HepG2 (cell line): ENCODE data around the gene SPCS1.

Experiments
- ARNT2 ChIP-seq: sonication (generic); formaldehyde crosslinking; IDR thresholded peaks from 2 replicates; pipeline ENCODE4 v1.8.0; 2022; ENCODE audit warnings: mild to moderate bottlenecking, low read depth, missing genetic modification reagents, moderate library complexity
- CTCF ChIP-seq: sonication (generic); formaldehyde crosslinking; IDR thresholded peaks from 2 replicates; pipeline ENCODE4 v1.5.0; 2020; ENCODE audit warnings: mild to moderate bottlenecking, missing genetic modification reagents, moderate library complexity
- EED ChIP-seq: sonication (generic); formaldehyde crosslinking; IDR thresholded peaks from 2 replicates; pipeline ENCODE4 v1.5.0; 2020; ENCODE audit warnings: mild to moderate bottlenecking, missing genetic modification reagents
- HDAC6 ChIP-seq: fragments of 200-600 bp; sonication (generic); IDR thresholded peaks from 2 replicates; pipeline ENCODE4 v1.7.0; 2017; ENCODE audit warnings: mild to moderate bottlenecking, antibody characterized with exemption, low read length, low read depth
- KLF16 ChIP-seq, 2 experiments: sonication (generic) in 1 of 2; formaldehyde crosslinking in 1 of 2; IDR thresholded peaks; 2 replicates each; pipeline versions ENCODE4 v1.6.1 to v1.8.0; 2016 to 2023; ENCODE audit warnings: missing genetic modification reagents in 2 of 2, missing compliant biosample characterization in 1 of 2
- POLR2AphosphoS5 ChIP-seq: IDR thresholded peaks from 2 replicates; pipeline ENCODE4 v1.6.1; 2012; ENCODE audit warnings: low read depth, low read length
- SIN3A ChIP-seq: IDR thresholded peaks from 2 replicates; pipeline ENCODE4 v1.6.1; 2011; ENCODE audit warnings: low read depth, mild to moderate bottlenecking, control low read depth, low read length, borderline replicate concordance
- SP2 ChIP-seq: sonication (generic); formaldehyde crosslinking; IDR thresholded peaks from 2 replicates; pipeline ENCODE4 v1.5.1; 2020; ENCODE audit warnings: mild to moderate bottlenecking, missing genetic modification reagents
- TCF12 ChIP-seq, 2 experiments: fragments of 450-650 bp in 1 of 2; sonication (generic) in 1 of 2; formaldehyde crosslinking in 1 of 2; IDR thresholded peaks; 2 replicates each; pipeline versions ENCODE4 v1.6.1 to v1.8.0; 2017 to 2022; ENCODE audit warnings: antibody characterized with exemption in 1 of 2, mild to moderate bottlenecking in 1 of 2, missing genetic modification reagents in 1 of 2, moderate library complexity in 1 of 2
- TRIM24 ChIP-seq: sonication (generic); formaldehyde crosslinking; IDR thresholded peaks from 2 replicates; pipeline ENCODE4 v1.8.0; 2022; ENCODE audit warnings: mild to moderate bottlenecking, missing genetic modification reagents
- YY1 ChIP-seq: IDR thresholded peaks from 2 replicates; pipeline ENCODE4 v1.6.1; 2011; ENCODE audit warnings: low read length, low read depth, moderate library complexity, mild to moderate bottlenecking; ENCODE audit not compliant: insufficient read depth, insufficient replicate concordance

GRCh38 chr3:52743721-52744120 lies 37.8 kb downstream of the SPCS1 start:
- no peak for TF ChIP-seq SP2 (CRISPR knock-in tag)
- TF ChIP-seq EED (CRISPR knock-in tag) = no peak
- TF ChIP-seq TCF12 (IDR thresholded peaks at IDR 0.05) = no peak
- TF ChIP-seq TCF12 (CRISPR knock-in tag; IDR thresholded peaks at IDR 0.05) = no peak
- no peak for TF ChIP-seq KLF16 (CRISPR knock-in tag; IDR thresholded peaks at IDR 0.05)
- no peak for TF ChIP-seq YY1
- no peak for TF ChIP-seq ARNT2 (CRISPR knock-in tag)
- no peak for TF ChIP-seq CTCF
- TF ChIP-seq SIN3A = no peak
- TF ChIP-seq TRIM24 (CRISPR knock-in tag) = no peak
- no peak for TF ChIP-seq HDAC6
- no peak for TF ChIP-seq POLR2AphosphoS5
